ENCODE results near the gene MTOR. TPM values are rescaled to one million over a fixed set of nuclear protein-coding genes. Genes with fewer than 3 reads are reported as not detected.
A peak's percentile ranks its signal among the peaks of the same experiment; 100 is the strongest.
"Not testable (repeated sequence)": the region's sequence is repeated elsewhere in the genome, so short reads cannot be mapped to it uniquely, and the experiment has no call there.

Gene MTOR
- total and polyA plus RNA-seq, 8 donors = 6.3 to 42.4 (median 28.6) TPM

DNA sequence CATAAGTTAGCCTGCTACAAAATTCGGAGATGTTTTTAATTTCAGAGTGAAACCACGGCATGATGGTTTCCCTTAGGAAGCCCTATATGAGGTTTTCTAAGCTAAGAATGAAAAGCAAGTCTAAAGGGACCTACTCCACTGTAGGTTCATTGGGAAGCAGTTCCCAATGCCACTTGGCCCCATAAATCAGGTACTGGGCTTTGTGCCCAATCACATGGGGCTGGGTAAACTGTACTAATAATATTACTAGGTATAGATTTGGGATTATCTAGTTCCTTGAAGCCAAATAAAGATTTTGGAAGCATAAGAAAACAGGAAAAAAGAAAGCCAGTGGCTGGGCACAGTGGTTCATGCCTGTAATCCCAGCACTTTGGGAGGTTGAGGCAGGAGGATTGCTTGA, 92.2 kb downstream of the MTOR start:
- intact Hi-C loops (cut with DNase I; ENCODE audit: low total_unique reads) = no loop called here
- TF ChIP-seq EP300 (IDR thresholded peaks at IDR 0.05) (no peak), POLR2A (IDR thresholded peaks at IDR 0.05) (no peak), POLR2AphosphoS5 (IDR thresholded peaks at IDR 0.05) (no peak)
- TF ChIP-seq, protein P1, sequence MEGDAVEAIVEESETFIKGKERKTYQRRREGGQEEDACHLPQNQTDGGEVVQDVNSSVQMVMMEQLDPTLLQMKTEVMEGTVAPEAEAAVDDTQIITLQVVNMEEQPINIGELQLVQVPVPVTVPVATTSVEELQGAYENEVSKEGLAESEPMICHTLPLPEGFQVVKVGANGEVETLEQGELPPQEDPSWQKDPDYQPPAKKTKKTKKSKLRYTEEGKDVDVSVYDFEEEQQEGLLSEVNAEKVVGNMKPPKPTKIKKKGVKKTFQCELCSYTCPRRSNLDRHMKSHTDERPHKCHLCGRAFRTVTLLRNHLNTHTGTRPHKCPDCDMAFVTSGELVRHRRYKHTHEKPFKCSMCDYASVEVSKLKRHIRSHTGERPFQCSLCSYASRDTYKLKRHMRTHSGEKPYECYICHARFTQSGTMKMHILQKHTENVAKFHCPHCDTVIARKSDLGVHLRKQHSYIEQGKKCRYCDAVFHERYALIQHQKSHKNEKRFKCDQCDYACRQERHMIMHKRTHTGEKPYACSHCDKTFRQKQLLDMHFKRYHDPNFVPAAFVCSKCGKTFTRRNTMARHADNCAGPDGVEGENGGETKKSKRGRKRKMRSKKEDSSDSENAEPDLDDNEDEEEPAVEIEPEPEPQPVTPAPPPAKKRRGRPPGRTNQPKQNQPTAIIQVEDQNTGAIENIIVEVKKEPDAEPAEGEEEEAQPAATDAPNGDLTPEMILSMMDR (IDR thresholded peaks at IDR 0.05) = no peak
- Histone ChIP-seq H3K4me3 (no peak overlapping the region), H3K27ac (no peak overlapping the region), H3K9me3 (no peaks in the 10 kb centered on the region), H3K4me1 (peaks cover 0 to 12% (median 4%) of the 10 kb centered on the region in 4 donors), H3K36me3 (peaks cover 0 to 22% (median 15%) of the 10 kb centered on the region in 4 donors), H3K27me3 (no peaks in the 10 kb centered on the region)
- 60 to 92% (median 68%) methylated on average over 2 of the region's 2 CpGs for WGBS, 5 donors
- DNase-seq = peak in 1 of 2 donors; percentile 42

DNA sequence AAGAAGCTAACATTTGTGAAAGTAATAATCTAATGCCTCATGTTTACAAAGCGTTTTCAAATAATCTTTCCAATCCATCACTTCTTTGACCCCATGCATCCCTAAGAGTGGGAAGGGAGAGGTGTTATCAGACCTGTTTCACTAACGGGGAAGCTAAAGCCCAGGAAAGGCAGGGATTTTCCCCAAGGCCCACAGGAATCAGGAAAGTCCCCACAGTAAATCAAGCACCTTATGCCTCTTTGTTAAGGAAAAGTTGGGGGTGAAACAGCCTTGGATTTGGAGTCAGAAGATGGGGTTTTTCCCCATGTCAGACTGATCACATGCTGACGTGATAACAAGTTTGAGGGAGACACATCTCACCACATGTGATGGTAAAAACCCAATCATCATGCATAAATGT, 93.1 kb downstream of the MTOR start:
- 41 to 65% (median 50%) methylated on average over 3 of the region's 3 CpGs for WGBS, 5 donors
- no peaks in the 10 kb centered on the region for H3K27me3 ChIP-seq
- H3K27ac ChIP-seq = no peak overlapping the region
- intact Hi-C loops (cut with DNase I; ENCODE audit: low total_unique reads) = no loop called here
- TF ChIP-seq EP300 (IDR thresholded peaks at IDR 0.05) (no peak), POLR2AphosphoS5 (IDR thresholded peaks at IDR 0.05) (no peak), POLR2A (IDR thresholded peaks at IDR 0.05) (no peak)
- TF ChIP-seq, protein P1 (IDR thresholded peaks at IDR 0.05) = no peak
- no peak for DNase-seq
- H3K36me3 ChIP-seq = peaks cover 0 to 22% (median 15%) of the 10 kb centered on the region in 4 donors
- H3K4me3 ChIP-seq = no peak overlapping the region
- peaks cover 0 to 12% (median 4%) of the 10 kb centered on the region in 4 donors for H3K4me1 ChIP-seq
- no peaks in the 10 kb centered on the region for H3K9me3 ChIP-seq

DNA sequence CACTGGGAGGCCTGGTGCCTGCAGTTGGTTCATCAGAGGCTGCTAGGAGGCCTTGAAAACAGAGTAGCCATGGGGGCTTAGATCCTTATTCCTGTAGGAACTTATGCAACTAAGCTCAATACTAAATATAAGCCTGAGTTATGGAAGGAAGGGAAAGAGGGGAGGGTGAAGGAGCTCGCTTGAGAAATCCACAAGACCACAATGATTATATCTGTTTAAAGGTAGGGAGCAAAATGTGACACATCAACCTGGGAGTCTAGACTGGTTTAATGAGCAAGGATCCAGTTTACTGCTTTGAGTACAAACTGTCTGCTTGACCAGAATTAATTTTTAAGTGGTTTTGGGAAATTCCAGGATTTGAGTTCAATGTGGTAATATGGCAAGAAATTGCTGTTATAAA, 93.6 kb downstream of the MTOR start:
- DNase-seq = no peak
- Histone ChIP-seq H3K27me3 (no peaks in the 10 kb centered on the region), H3K9me3 (no peaks in the 10 kb centered on the region), H3K4me1 (peaks cover 0 to 12% (median 4%) of the 10 kb centered on the region in 4 donors), H3K27ac (no peak overlapping the region), H3K4me3 (no peak overlapping the region), H3K36me3 (peaks cover 0 to 22% (median 17%) of the 10 kb centered on the region in 4 donors)
- TF ChIP-seq, protein P1 (IDR thresholded peaks at IDR 0.05) = no peak
- TF ChIP-seq EP300 (IDR thresholded peaks at IDR 0.05) = no peak
- TF ChIP-seq POLR2A (IDR thresholded peaks at IDR 0.05) = no peak
- no peak for TF ChIP-seq POLR2AphosphoS5 (IDR thresholded peaks at IDR 0.05)
- 90 to 97% (median 94%) methylated on average over 1 of the region's 1 CpG for WGBS, 5 donors
- intact Hi-C loops (cut with DNase I; ENCODE audit: low total_unique reads) = no loop called here

DNA sequence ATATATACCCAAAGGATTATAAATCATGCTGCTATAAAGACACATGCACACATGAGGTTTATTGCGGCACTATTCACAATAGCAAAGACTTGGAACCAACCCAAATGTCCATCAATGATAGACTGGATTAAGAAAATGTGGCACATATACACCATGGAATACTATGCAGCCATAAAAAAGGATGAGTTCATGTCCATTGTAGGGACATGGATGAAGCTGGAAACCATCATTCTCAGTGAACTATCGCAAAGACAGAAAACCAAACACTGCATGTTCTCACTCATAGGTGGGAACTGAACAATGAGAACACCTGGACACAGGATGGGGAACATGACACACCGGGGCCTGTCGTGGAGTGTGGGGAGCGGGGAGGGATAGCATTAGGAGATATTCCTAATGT, 95.6 kb downstream of the MTOR start:
- H3K27ac ChIP-seq; H3K27me3 ChIP-seq; intact Hi-C loops (cut with DNase I; ENCODE audit: low total_unique reads); H3K4me3 ChIP-seq; H3K9me3 ChIP-seq; DNase-seq: not testable (repeated sequence)
- peaks cover 0 to 23% (median 18%) of the 10 kb centered on the region in 4 donors for H3K36me3 ChIP-seq
- 96 to 99% (median 99%) methylated on average over 5 of the region's 5 CpGs for WGBS, 5 donors
- peaks cover 0 to 12% (median 4%) of the 10 kb centered on the region in 4 donors for H3K4me1 ChIP-seq

DNA sequence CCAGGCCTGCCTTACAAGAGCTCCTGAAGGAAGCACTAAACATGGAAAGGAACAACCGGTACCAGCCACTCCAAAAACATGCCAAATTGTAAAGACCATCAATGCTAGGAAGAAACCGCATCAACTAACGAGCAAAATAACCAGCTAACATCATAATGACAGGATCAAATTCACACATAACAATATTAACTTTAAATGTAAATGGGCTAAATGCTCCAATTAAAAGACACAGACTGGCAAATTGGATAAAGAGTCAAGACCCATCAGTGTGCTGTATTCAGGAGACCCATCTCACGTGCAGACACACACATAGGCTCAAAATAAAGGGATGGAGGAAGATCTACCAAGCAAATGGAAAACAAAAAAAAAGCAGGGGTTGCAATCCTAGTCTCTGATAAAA, 99.6 kb downstream of the MTOR start:
- DNase-seq; H3K27ac ChIP-seq; H3K4me3 ChIP-seq; H3K27me3 ChIP-seq; H3K9me3 ChIP-seq; intact Hi-C loops (cut with DNase I; ENCODE audit: low total_unique reads): not testable (repeated sequence)
- H3K4me1 ChIP-seq = peaks cover 0 to 15% (median 7%) of the 10 kb centered on the region in 4 donors
- H3K36me3 ChIP-seq = peaks cover 0 to 36% (median 31%) of the 10 kb centered on the region in 4 donors
- 85 to 98% (median 97%) methylated on average over 3 to 4 of the region's 4 CpGs for WGBS, 5 donors

Data from stomach (tissue), 9 donors.